GM18867 (cell line): ENCODE data around the gene CDK3.

ENCODE experiments used
- ATAC-seq: cut with Tn5 transposase; IDR thresholded peaks from one replicate; pipeline ENCODE4 v1.9.1; 2021; ENCODE audit warnings: mild to moderate bottlenecking, moderate library complexity; ENCODE audit not compliant: unreplicated experiment

The CDK3 gene

DNA sequence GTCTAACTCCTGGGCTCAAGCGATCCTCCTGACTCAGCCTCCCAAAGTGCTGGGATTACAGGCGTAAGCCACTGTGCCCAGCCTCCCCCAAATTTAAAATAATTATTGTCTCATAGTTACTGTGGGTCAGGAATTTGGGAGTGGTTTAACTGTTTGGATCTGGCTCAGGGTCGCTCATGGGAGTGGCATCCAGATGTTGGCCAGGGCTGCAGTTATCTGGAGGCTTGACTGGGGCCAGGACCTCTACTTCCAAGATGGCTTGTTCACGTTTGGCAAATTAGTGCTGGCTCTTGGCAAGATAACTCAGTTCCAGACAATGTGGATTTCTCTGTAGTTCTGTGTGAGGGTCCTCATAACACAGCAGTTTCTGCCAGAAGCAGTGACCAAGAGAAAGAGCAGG is 13.6 kb upstream of the CDK3 start:
- no peak for ATAC-seq

DNA sequence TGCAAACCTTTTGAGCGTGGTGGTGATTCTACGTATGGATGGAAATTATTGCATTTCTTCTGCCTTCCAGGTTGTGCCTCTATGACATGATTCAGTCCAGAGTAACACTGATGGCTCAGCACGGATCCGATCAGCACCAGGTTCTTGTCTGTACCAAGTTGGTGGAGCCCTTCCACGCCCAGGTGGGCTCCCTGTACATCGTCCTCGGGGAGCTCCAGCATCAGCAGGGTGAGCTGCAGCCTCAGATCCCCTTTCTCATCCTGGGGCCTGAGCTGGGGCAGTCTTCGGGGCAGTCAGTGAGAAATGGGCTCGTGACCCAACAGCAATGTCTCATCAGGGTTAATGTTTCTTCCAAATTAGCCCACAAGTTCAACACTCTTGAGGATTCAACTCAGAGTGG is 9.3 kb upstream of the CDK3 start:
- ATAC-seq = no peak

DNA sequence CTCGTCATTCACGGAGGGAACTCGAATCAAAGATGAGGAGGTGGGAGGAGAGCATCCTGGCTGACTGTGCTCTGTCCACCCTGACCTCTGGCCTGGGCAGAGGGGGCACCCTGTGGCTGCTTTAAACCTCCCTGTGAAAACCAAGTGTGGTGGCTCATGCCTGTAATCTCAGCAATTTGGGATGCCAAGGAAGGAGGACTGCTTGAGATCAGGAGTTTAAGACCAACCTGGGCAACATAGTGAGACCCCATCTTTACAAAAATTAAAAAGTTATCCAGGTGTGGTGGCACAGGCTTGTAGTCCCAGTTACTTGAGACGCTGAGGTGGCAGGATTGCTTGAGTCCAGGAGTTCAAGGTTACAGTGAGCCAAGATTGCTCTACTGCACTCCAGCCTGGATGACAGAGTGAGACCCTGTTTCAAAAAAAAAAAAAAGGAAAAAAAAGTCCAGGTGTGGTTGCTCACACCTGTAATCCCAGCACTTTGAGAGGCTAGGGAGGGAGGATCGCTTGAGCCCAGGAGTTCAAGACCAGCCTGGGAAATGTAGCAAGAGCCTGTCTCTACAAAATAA is 5.8 kb upstream of the CDK3 start:
- no peak for ATAC-seq

DNA sequence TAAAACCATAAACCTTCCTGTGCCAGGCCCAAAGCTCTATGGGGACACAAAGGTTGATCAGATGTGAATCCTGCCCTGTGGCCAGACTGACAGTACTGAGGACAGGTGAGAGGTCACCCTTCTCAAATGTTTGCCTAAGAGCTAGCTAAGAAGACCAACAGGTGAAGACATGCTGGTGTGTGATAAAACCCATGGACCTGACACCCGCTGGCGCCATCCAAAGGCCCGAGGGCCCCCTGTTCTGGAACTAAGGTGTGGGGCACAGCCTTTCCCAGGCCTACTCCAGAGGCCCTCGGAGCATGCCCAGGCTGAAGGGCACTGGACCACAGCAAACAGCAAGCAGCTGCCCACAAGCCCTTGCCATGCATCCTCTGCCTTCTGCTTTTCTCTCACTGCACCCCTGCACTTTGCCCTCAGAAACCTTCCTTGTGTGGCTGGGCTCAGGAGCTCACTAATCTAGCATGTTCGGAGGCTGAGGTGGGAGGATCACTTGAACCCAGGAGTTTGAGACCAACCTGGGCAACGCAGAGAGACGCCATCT is 5.2 kb upstream of the CDK3 start:
- ATAC-seq = no peak

DNA sequence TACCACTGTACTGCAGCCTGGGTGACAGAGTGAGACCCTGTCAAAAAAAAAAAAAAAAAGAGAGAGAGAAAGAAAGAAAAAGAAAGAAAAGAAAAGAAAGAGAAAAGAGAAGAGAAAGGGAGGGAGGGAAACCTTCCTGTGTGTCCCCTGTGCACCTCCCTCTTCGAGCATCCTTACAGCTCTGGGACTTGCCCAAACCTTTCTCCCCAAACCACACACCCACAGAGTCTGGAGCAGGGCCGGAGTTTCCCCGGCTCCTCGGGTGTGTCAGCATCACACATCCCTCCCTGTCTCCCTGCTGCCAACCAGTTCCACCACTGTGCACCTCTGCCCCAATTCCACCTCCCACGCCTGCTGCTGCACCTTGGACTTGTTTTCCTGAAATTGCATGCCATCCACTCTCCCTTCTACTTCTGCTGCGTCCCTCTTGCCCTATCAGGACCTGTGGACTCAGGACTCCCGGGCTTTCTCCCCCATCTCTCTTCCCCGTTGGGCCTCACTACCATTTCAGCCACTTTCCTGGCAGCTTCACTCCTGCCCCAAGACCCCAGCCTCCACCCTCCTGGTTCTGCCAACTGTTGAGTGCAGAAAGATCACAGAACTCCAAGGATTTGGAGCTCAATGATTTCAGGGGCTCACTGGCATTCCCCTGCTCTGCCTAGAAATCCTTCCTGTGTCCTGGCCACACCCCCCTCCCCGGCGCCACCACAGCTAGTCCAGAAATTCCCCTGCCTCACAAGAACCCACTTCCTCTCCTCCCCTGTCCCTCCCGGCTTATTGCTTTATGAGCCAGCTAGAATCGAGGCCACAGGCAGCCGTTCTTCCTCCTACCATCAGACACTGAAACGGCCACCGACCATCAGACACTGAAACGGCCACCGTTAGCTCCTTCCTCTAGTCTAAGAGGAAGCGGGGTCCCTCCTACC is 3.7 kb upstream of the CDK3 start:
- ATAC-seq = no peak

DNA sequence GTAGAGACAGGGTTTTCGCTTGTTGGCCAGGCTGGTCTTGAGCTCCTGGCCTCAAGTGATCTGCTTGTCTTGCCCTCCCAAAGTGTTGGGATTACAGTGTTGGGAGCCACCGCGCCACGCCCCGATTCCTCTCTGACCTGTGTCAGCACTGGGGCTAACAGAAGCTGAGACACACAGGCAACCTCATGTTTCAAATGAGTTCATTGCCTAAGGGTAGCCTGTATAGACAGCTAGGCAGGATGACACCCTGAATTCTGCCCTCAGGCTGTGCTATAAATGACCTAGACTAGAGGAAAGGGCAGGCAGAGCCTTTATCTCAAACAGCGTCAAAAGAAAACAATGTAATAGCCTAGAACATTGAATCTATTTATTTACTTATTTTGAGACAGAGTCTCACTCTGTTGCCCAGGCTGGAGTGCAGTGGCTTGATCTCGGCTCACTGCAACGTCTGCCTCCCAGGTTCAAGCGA is 2.3 kb upstream of the CDK3 start:
- no peak for ATAC-seq

DNA sequence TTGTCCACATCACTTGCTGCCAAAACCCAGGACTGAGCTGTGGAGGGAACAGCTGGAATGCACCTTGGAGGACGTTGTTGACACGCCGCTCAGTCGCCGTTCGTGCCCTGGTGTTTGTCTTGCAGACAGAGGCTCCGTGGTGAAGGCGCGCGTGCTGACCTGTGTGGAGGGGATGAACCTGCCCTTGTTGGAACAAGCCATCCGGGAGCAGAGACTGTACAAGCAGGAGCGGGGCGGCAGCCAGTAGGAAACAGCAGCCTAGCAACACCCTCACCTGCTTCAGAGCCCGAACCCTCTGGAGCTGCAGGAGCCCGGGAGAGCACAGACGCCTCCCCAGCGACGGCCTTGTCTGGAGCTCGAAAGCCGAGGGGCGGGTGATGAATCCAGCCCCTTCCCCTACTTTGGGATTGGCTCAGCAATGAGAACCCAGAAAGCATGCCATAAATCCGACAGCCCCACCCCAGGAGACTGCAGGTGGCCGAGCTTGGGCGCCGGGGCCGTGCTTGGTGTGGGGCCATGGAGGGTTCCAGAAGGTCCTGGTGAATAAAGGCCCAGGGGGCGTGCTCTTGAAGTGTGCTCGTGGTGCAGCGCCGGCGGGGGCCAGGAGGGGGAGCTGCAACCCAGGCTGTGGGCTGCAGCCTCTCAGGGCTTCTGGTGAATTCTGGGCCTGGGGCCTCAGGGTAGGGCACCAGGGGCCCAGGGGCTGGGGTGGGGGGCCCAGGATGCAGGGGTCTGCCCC is 470 bp upstream of the CDK3 start:
- ATAC-seq = no peak

DNA sequence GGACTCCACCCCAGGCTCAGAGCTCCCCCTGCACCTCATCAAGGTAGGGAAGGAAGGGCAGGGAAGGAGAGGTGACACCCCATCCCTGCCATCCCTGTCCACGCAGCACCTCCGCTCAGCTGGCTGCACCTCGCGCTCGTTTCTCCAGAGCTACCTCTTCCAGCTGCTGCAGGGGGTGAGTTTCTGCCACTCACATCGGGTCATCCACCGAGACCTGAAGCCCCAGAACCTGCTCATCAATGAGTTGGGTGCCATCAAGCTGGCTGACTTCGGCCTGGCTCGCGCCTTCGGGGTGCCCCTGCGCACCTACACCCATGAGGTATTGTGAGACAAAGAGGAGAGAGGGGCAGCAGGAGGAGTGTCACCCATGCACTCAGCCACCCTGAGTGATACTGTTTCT is 1.4 kb downstream of the CDK3 start:
- no peak for ATAC-seq

DNA sequence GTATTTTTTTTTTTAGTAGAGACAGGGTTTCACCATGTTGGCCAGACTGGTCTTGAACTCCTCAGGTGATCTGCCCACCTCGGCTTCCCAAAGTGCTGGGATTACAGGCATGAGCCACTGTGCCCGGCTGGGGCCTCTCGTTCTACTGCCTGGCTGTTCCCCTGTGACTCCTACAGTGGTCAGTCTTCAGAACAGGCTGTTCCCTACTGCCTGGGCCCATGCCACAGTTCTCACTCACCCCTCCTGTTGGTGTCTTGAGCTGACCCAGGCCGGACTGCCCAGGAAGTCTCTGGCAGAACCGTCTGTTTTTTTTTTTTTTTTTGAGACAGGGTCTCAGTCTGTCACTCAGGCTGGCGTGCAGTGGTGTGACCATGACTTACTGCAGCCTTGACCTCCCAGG is 3.3 kb downstream of the CDK3 start:
- no peak for ATAC-seq

DNA sequence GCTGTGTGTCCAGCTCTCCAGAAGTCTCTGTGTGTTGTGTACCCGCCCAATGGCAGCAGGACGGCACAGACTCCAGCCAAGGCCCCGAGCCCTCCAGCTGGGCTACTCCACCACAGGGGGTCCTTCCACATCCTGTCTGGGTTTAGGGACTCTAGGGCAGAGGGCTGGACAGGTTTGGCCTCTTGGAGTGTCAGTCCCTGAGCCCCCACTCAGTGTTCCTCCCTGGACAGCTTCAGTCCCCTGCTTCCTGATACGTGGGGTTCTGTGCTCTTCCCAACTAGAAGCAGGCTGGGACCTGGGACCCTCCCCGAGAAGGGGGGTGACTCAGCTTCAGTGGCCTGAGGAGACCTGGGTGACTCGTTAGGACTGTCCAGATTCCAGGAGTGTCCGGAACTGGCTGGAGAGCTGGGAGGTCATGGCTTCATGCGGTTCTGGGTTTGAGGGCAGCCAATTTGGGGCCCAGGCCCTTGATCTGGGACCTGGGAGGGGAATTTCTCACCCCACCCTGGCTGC is 4.2 kb downstream of the CDK3 start:
- no peak for ATAC-seq

DNA sequence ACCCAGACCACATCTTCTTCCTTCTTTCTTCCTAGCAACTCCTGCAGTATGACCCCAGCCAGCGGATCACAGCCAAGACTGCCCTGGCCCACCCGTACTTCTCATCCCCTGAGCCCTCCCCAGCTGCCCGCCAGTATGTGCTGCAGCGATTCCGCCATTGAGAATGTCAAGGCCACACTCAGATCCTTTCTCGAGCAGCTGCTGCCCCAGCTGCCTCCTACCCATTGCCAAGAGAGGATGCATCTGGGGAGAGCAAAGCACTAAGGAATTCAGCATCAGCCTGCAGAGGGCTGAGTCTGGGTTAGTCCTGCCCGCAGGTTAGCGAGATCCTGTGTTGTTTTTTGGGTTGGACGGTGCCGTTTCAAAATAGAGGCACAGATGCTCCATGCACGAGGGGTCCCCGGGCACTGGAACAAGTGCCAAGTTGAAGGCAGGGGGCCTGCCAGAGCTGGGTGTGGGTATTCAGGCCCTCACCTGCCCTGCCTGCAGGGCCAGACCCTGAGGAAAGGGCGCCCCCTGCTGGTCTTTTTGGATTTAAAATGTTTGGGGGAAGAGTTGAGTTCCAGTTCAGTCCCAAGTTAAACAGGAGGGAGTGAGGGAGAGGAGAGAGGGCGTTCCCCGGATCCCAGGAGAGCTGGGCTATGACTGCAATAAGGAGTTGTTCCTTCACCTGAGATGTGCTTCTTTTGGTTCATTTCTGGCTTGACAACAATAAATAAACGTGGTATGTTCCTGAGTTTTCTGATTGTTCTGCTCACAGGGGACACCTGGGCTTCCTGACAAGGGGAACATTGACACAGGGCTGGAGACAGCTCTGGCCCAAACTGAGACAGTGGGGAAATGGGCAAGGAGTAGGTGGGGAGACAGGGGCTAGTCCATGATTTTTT is 4.9 kb downstream of the CDK3 start:
- no peak for ATAC-seq

DNA sequence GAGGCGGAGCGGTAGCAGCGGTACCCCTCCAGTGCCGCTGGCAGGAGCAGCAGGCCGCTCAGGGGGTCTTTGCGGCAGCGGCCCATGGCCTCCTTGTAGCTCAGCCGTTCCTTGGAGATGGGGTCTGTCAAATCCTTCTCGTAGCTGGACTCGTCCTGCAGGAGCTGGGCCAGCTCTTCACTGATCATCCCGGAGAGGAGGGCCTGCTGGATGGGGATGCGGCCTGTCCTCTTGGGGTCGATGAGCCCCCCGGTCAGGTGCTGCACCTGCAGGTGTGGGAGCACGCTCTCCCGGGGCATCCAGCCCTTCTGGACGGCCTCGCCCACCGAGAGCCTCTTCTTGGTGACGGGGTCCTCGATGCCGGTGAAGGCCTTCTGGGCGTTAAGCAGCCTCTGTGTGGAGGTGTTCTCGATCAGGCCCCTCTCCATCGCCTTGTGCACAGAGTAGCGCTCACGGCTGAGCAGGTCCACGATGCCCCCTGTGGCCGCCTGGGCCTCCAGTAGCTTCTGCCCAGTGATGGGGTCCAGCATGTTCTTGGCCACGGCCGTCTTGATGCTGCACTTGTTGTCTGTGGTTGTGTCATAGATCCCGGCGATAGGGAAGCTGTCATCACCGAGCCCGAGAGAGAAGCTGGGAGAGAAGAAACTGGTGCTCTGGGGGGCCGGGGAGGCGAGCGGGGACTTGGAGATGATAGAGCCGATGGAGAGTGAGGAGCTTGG is 6.6 kb downstream of the CDK3 start:
- no peak for ATAC-seq

DNA sequence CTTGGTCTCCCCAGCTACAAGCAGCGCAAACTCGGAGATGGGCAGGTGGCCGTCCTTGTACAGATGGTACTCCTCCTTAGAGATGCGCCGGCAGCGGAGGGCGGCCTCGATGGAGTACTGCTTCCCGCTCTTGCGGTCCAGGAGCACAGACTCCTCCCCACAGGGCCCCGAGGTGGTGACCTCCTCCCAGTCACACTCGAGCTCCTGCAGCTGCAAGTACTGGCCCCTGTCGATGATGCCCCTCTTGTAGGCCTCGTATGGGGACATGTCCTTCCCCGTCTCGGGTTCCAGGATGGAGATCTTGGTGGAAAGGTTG is 7.2 kb downstream of the CDK3 start:
- ATAC-seq = no peak

DNA sequence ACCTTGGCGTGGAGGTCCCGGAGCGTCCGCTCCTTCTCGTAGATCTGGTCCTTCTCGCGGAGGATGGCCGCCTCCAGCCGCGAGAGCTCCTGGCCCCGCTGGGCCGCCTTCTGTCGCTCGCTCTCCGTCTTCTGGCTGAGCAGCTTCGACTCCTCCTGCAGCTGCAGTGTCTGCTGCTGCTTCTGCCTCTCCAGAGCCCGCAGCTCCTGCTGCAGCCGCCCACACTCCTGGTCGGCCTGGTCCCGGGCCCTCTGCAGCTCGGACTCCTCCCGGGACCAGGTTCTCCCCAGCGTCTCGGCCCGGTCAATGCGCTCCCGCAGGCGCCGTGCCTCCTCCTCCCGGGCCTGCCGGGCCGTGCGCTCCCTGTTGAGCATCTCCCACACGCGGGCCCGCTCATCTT is 7.6 kb downstream of the CDK3 start:
- no peak for ATAC-seq

DNA sequence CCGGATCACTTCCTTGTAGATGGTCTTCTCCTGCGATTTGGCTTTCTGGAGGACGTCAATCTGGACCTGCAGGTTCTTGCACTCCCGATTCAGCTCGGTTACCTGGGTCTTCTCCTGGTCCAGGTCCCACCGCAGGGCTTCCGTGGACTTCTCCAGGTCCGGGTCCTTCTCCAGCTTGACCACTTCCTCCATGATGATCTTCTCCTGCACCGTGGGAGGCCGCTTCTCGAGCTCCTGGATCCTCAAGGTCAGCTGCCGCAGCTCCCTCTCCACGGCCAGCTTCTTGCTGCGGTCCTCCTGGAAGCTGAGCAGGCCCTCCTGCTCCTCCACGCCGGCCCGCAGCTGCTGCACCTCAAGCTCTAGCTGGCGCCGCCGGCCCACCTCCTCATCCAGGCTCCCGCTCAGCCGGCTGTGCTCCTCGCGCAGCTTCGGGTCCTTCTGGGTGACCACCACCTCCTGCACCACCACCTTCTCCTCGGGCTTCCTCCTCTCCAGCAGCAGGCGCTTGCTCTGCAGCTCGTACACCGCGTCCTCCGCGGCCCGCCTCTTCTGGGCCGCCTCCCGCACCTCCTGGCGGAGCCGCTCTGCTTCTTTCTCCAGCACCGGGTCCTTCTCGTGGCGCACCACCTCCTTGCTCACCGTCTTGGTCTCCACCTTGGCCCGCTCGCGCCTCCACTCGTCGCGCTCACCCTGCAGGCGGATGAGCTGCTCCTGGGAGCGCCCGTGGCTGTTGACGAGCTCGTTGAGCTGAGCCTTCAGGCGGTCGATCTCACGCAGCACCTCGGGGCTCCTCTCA is 8.2 kb downstream of the CDK3 start:
- no peak for ATAC-seq

DNA sequence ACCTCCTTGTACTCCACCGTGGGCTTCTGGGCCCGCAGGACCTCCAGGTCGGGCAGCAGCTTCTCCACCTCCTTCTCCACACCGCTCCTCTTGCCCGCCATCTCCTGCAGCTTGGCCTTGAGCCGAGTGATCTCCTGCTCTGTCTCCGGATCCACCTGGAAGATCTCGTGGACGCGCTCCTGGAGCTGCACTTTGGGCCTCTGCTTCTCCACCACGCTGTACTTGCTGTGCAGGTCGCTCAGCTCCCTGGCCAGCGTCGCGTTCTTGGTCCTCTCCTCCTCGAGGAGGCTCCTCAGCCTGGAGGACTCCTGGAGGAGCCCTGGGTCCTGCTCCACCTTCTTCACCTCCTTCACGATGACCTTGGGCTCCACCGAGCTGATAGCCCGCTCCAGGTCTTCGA is 8.8 kb downstream of the CDK3 start:
- no peak for ATAC-seq

DNA sequence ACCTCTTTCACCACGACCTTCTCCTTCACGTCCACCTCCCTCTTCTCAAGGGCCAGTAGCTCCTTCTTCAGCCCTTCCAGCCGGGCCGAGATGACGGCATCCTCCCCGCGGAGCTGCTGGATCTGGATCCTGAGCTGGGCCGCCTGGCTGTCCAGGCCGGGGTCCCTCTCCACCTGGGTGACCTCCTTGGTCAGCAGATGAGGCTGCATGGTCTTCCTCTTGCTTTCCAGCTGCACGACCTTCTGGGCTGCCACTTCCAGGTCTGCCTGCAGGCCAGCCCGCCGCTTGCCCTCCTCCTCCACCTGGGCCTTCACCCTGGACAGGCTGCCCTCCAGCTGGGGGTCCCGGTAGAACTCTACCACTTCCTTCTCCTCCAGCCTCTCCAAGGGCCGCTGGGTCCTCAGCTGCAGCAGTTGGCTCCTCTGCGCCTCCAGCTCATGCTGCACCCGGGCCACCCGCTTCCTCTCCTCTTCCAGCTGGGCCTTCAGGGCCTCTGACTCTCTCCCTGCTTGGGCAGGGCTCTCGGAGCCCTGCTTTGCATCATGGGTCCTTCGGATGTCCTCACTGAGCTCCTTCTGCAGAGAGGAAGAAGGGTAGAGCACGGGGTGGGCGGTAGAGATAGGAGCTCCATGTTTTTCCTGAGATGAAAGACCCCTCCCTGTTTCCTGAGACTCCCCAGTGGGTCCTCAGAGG is 9.5 kb downstream of the CDK3 start:
- no peak for ATAC-seq

DNA sequence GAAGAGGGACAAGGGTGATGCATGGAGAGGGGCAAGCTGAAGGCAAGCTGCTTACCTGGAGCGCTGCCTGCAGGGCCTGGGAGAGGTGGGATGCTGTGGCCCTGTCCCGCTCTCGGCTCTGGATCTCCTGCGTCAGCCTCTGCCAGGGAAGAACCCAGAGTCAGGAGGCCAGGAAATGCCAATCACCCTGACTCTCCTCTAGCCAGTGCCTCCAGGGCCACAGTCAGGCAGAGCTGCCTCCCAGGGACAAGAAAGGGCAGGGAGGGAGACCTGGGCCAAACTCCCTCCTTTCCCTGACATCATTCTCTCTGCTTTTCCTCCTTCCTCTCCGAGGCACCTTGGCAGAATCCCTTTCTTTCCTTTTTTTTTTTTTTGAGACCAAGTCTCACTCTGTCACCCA is 11.3 kb downstream of the CDK3 start:
- ATAC-seq = no peak
